ENCODE measurements around the gene PRPSAP2. TPM values are rescaled to one million over a fixed set of nuclear protein-coding genes. Genes with fewer than 3 reads are reported as not detected.
A peak's percentile ranks its signal among the peaks of the same experiment; 100 is the strongest.

The PRPSAP2 gene
- total RNA-seq, 2 experiments from 2014 or later = 63.0 to 63.7 TPM

DNA sequence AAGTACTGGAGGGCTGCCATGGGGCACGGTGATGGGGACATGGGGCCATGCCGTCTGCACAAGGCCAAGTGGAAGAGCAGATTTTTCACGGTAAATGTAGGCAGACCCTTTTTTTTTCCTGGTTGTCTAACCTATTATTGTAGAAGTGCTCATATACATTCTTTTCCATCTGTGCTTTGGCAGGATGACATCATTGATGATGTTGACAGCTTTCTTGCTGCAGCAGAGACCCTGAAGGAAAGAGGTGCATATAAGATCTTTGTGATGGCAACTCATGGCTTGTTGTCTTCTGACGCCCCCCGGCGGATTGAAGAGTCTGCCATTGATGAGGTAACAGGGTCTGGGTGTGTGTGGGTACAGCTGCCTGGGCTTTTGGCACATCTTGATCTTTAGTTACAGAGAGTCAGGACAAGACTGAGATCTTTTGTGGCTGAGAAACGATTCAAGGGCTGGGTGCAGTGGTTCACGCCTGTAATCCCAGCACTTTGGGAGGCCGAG lies 70.7 kb downstream of the PRPSAP2 start:
- DNase-seq (no peak), ATAC-seq (no peak)
- Mint-ChIP-seq H3K9me3 (no peaks in the 10 kb centered on the region), H3K4me3 (no peak overlapping the region), H3K4me1 (ENCODE audit: low read depth) (peaks cover 37% of the 10 kb centered on the region), H3K27me3 (no peaks in the 10 kb centered on the region), H3K36me3 (ENCODE audit: low read depth) (peaks cover 49% of the 10 kb centered on the region), H3K27ac (no peak overlapping the region)
- intact Hi-C loops (cut with micrococcal nuclease) = no loop called here
- POLR2A ChIA-PET = no interaction called here
- CTCF ChIA-PET = interaction anchor here (1.2 kb wide), 1 partner anchor 10 kb away, joined by 3 read pairs; no protein-coding TSS in a partner anchor
- TF ChIP-seq, protein P1, sequence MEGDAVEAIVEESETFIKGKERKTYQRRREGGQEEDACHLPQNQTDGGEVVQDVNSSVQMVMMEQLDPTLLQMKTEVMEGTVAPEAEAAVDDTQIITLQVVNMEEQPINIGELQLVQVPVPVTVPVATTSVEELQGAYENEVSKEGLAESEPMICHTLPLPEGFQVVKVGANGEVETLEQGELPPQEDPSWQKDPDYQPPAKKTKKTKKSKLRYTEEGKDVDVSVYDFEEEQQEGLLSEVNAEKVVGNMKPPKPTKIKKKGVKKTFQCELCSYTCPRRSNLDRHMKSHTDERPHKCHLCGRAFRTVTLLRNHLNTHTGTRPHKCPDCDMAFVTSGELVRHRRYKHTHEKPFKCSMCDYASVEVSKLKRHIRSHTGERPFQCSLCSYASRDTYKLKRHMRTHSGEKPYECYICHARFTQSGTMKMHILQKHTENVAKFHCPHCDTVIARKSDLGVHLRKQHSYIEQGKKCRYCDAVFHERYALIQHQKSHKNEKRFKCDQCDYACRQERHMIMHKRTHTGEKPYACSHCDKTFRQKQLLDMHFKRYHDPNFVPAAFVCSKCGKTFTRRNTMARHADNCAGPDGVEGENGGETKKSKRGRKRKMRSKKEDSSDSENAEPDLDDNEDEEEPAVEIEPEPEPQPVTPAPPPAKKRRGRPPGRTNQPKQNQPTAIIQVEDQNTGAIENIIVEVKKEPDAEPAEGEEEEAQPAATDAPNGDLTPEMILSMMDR (IDR thresholded peaks at IDR 0.05) = no peak

DNA sequence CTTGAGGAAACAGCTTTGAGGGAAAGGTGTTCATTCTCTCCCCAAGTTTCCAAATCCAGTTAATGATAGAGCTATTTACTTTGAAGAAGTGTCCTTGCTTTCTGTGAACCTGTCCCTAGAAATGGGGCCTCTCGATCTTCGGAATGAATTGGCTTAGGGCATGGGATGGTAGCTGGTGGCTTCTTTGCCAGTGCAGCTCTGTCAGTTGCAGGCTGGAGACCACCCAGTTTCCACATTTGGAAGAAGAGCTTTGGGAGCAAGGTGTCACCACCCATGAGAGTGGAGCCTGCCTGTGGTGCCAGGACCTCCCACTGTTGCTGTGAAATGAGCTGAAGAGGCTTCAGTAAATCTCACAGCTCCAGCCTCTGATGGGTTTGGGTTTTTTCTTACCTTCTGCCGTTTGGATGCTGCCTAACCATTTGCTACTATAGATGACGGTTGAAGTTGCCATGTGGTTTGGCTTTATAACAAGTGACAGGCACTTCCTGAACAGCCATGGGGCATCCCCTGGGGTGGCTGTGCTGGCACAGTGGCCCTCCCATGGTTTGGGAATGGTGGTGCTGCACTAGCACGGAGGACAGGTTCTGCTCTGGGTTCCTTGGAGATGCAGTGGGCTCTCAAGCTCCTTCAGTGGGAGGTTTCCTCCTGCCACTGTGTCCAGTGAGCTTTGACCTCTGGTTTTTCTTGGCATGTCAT lies 74.6 kb downstream of the PRPSAP2 start:
- ATAC-seq = peak; percentile 90
- peak overlapping the region; percentile 75 for H3K27ac Mint-ChIP-seq
- DNase-seq = peak; percentile 45
- no peak overlapping the region for H3K4me3 Mint-ChIP-seq
- ChIA-PET POLR2A (no interaction called here), CTCF (interaction anchor here (0.7 to 1.6 kb wide), 3 partner anchors 29 to 307 kb away, joined by 3 to 4 read pairs (median 3); no protein-coding TSS in a partner anchor)
- H3K36me3 Mint-ChIP-seq (ENCODE audit: low read depth) = peaks cover 30% of the 10 kb centered on the region
- no peaks in the 10 kb centered on the region for H3K9me3 Mint-ChIP-seq
- intact Hi-C loops (cut with micrococcal nuclease) = no loop called here
- TF ChIP-seq, protein P1 (IDR thresholded peaks at IDR 0.05) = no peak
- H3K27me3 Mint-ChIP-seq = peaks cover 2% of the 10 kb centered on the region
- H3K4me1 Mint-ChIP-seq (ENCODE audit: low read depth) = peaks cover 22% of the 10 kb centered on the region

DNA sequence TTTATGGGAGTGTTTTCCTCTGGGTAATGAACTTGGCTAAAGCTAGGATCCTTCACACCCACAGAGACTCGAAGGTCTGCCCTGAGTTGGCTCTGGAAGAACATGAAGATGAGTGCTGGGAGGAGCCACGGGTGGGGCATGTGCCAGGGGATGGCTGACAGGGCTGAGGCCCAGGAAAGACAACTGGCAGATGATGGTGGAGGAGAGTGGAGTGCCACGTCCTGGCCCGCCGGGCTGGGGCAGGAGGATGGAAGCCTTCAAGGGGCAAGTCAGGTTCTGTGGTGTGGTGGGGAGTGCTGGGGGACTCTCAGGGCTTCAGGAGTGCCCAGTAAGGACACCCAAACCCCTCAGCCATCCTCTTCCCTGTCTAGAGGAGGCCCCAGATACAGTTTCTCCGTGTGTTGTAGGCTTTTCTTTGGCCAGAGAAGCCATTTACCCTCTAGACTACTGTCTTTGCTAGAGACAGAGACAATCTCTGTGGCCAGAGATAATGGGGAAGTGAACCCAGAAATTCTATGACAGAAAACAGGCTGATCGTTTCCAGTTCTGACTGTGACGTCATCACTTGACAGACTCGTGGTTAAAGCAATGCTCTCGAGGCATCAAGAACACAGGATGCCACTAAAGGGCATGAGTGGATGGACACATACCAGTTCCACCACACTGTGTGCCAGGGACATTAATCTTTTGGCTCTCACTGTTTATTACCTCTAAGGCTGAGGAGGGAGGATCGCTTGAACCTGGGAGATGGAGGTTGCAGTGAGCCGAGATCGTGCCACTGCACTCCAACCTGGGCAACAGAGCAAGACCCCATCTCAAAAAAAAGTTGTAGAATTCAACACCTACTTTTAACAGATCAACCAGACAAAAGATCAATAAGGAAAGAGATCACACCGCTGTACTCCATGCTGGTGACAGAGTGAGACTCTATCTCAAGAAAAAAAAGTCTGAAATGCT lies 75.4 kb downstream of the PRPSAP2 start:
- Mint-ChIP-seq H3K36me3 (ENCODE audit: low read depth) (peaks cover 29% of the 10 kb centered on the region), H3K27ac (peak overlapping the region; percentile 48), H3K4me3 (no peak overlapping the region), H3K9me3 (no peaks in the 10 kb centered on the region), H3K4me1 (ENCODE audit: low read depth) (peaks cover 22% of the 10 kb centered on the region), H3K27me3 (peaks cover 2% of the 10 kb centered on the region)
- CTCF ChIA-PET = interaction anchor here (0.7 to 1.4 kb wide), 2 partner anchors 28 to 75 kb away, joined by 3 to 4 read pairs; no protein-coding TSS in a partner anchor
- intact Hi-C loops (cut with micrococcal nuclease) = no loop called here
- DNase-seq = peak; percentile 32
- POLR2A ChIA-PET = interaction anchor here (0.6 kb wide), 1 partner anchor 88 kb away, joined by 3 read pairs; no protein-coding TSS in a partner anchor
- TF ChIP-seq, protein P1 (IDR thresholded peaks at IDR 0.05) = no peak
- ATAC-seq = peak; percentile 38

DNA sequence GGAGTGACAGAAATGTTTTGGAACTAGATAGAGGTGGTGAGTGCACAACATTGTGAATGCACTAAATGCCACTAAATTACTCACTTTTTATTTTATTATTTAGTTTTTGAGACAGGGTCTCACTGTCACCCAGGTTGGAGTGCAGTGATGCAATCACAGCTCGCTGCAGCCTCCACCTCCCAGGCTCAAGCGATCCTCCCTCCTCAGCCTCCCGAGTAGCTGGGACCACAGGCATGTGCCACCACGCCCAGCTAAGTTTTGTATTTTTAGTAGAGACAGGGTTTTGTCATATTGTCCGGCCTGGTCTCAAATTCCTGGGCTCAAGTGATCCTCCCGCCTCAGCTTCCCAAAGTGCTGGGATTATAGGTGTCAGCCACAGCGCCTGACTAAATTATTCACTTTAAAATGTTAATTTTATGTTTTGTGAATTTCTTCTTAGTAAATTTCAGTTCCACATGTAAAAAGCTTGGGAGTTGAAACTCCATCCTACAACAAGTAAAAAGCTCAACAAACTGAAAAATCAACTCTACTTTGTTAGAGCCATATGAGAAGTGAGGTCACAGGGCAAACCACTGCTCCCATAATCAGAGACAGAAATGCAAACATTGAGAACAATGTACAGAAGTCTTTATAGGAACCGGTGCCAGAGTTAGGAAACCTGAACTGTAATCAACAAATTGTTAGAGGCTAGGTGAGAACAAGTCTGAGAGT lies 80.2 kb downstream of the PRPSAP2 start:
- Mint-ChIP-seq H3K4me1 (ENCODE audit: low read depth) (peaks cover 6% of the 10 kb centered on the region), H3K27ac (no peak overlapping the region), H3K4me3 (no peak overlapping the region), H3K36me3 (ENCODE audit: low read depth) (no peaks in the 10 kb centered on the region), H3K27me3 (peaks cover 2% of the 10 kb centered on the region), H3K9me3 (no peaks in the 10 kb centered on the region)
- TF ChIP-seq, protein P1 (IDR thresholded peaks at IDR 0.05) = no peak
- intact Hi-C loops (cut with micrococcal nuclease) = no loop called here
- ATAC-seq (no peak), DNase-seq (no peak)
- POLR2A ChIA-PET = interaction anchor here (0.9 kb wide), 1 partner anchor 22 kb away, joined by 3 read pairs; no protein-coding TSS in a partner anchor
- CTCF ChIA-PET = interaction anchor here (1.2 to 1.6 kb wide), 2 partner anchors 9 to 23 kb away, joined by 3 to 9 read pairs; no protein-coding TSS in a partner anchor

Measured in activated CD8-positive, alpha-beta T cell treated with anti-CD3 and anti-CD28 coated beads for 36 hours (primary cell).